Measurements from ENCODE around the gene PIP5KL1.

PIP5KL1 gene

GRCh38 chr9:127947841-127948710 is 17.5 kb upstream of the PIP5KL1 start:
- DNase-seq (ENCODE audit: low read depth in 2 of 2), result no peak

GRCh38 chr9:127946728-127947127 is 16.2 kb upstream of the PIP5KL1 start:
- no peak for DNase-seq (ENCODE audit: low read depth in 2 of 2)

DNA sequence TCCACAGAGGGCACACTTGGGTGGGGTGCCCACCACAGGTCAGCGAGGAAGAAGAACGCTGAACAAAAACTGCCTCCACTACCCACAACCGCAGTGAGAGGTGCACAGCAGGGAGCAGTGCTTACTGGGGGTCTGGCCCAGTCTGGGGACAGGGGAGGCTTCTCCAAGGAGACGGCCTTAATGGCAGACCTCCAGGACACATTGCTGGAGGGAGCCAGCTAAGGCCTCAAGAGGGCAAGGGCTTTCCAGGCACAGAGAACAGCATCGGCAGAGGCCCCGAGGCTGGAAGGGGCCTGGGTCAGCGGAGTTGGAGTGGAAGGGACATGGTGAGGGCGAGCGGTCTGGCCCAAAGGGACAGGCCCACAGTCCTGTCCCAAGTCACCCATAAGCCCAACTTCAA is 15.4 kb upstream of the PIP5KL1 start:
- DNase-seq (ENCODE audit: low read depth in 2 of 2), result no peak

GRCh38 chr9:127945338-127945737 is 14.8 kb upstream of the PIP5KL1 start:
- no peak for DNase-seq (ENCODE audit: low read depth in 2 of 2)

DNA sequence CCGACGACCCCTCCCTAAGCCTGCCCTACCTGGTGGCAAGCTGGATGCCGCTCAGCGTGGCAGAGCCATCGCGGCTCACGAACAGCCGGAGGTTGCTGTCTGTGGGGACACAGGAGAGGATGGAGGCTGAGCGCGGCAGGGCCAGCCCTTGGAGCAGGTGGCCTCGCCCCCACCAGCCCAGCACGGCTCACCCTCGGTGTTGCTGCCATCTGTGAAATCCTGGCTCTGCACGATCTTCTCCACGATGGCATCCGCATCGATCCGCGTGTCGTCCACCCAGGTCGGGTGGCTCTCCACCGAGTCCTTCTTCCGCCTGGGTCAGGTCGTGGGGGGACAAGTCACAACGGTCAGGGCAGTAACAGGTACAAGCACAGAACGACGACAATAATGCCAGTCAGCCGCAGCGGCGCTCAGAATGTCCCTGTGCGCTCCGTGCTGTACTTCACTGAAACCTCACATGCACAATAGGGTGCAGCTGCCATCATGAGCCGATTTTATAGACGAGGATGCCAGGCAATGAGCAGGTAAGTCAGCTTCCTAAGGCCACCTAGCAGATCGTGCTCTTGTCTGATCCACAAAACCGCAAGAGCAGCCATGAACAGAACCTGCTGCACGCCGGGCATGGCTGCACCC is 14.1 kb upstream of the PIP5KL1 start:
- DNase-seq (ENCODE audit: low read depth in 2 of 2), result no peak

GRCh38 chr9:127943731-127944144 is 13.2 kb upstream of the PIP5KL1 start:
- DNase-seq (ENCODE audit: low read depth in 2 of 2), result peak; percentile 69 to 70

DNA sequence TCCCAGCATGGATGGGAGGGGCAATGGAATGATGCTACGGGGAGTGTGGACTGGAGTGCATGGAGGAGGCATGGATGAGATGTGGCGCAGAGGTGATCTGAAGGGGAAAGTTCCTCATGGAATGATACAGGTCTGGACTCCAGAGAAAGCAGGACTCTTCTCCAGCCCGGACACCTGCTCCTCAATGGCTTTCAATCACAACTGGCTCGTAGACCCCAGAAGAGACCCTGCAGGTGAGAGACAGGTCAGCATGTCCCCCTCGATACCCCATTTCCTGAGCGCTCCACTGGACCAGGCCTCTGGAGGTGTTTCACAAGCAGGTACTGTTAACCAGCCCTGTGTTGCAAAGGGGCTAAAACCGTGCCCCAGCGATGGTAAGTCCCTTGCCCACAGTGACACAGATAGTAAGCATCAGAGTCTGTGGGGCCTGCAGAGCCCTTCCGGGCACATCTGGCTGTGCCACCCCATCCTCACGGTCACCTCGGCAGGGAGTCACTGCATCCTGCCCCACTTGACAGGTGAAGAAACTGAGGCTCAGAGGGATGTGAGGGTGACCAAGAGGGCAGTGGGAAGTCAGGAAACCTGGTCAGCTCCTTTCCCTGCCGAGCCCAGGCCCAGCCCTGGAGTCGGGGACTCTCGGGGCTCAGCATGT is 12.6 kb upstream of the PIP5KL1 start:
- DNase-seq (ENCODE audit: low read depth in 2 of 2), result no peak

DNA sequence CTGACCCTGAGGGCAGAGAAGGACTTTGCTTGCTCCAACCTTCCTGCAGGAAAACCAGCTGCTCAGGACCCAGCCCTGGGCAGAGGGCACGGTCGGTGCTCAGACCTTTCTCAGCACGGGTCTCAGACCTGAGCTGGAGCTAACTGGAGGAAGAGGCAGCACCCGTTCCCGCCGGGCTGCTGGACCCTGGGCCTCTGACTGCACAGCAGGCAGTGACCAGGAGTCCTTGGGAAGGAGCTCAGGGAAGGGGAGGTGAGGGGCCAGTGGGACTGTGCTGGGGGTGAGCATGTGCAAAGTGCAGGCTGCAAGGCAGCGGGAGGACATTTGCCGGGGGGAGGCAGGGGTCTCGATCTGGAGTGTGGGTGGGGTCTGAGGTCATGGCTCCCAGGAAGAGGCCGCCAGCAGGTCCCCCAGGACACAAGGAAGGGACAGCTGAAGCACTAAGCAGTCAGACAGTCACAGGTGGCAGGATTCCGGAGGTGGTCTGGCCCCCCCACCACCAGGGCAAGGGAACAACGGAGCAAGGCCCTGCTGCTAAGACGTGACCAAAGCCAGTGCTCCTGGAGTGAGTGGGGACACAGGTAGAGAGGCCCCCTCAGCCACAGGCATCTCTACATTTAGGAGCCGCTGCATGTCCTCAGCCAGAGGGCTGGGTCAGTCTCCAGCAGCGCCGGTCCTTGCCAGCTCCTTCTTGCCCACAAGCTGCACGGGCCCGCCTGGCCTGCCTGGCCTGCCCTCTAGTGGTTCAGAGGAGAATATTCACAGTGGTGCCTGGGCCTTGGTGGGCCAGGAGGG is 11.8 kb upstream of the PIP5KL1 start:
- DNase-seq (ENCODE audit: low read depth in 2 of 2), result no peak

DNA sequence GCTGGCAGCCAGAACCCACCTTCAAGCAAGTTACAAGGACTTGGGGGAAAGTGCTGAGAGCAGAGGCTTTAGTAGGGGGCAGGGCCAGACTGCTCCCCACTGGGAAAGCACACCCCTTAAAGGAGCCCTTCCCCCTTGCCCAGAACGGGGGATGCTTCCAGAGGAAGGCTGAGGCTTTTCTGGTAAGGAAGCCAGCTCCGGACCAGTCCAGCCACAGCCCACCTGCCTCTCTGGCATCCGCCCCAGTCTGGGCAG is 11.3 kb upstream of the PIP5KL1 start:
- no peak for DNase-seq (ENCODE audit: low read depth in 2 of 2)

DNA sequence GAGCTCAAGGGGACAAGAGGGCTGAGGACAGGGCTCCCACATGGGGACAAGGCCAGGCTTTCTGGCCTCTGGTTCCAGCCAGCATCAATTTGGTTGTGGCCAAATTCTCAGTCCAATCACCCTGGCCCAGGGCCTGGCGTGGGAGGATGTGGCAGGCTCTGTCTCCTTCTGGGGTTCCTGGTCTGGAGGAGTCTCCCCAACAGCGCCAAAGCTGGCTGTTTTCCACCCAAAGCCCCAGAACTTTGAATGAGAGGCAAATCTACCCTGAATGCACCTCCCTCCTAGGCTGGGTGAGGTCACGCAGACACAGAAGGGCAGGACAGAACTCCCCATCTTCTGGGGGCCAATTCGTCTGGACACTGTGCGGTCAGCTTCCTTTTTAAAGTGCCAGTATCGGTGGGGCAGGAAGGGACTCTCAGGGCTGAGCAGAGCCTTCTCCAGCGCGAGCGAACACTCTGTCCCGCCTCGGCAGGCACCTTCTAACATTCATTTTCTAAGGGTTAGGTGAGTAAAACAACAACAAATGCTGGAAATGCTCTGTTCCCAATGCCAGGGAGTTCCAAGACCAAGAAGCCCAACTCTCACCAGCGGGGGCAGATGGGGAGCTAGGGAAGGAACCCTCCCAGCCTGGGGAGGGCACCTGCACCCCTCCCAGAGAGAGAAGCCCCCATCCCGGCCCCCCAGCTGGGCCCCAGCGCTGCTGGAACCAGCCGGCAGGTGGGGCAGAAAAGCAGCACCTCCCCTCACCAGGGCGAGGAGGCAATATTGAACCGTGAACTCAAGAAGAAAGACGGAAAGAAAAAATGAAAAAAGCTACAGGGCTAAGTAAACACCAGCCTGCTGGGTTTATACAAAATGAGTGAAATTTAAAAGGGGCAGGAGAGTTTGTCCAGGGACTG is 10.7 kb upstream of the PIP5KL1 start:
- DNase-seq (ENCODE audit: low read depth in 2 of 2), result no peak

GRCh38 chr9:127940593-127940992 is 10.0 kb upstream of the PIP5KL1 start:
- DNase-seq (ENCODE audit: low read depth in 2 of 2), result no peak

DNA sequence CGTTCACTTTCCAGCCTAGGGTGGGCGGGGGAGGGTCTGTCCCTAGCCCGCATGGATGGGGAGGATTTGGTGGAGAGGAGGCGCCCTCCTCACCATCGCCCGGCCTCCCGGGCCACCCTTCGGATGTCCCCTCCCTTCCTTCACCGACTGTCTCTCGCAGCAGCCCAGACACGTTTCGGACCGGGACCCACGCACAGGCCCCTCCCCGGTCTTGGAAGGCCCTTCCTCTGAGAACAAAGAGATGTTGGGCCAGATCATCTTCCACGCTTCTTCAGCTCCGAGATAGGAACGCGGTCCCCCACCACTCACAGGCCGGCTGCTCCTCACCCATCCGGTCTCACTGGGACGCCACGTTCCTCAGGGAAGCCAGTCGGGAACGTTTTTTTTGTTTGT is 7.7 kb upstream of the PIP5KL1 start:
- DNase-seq (ENCODE audit: low read depth in 2 of 2), result no peak

DNA sequence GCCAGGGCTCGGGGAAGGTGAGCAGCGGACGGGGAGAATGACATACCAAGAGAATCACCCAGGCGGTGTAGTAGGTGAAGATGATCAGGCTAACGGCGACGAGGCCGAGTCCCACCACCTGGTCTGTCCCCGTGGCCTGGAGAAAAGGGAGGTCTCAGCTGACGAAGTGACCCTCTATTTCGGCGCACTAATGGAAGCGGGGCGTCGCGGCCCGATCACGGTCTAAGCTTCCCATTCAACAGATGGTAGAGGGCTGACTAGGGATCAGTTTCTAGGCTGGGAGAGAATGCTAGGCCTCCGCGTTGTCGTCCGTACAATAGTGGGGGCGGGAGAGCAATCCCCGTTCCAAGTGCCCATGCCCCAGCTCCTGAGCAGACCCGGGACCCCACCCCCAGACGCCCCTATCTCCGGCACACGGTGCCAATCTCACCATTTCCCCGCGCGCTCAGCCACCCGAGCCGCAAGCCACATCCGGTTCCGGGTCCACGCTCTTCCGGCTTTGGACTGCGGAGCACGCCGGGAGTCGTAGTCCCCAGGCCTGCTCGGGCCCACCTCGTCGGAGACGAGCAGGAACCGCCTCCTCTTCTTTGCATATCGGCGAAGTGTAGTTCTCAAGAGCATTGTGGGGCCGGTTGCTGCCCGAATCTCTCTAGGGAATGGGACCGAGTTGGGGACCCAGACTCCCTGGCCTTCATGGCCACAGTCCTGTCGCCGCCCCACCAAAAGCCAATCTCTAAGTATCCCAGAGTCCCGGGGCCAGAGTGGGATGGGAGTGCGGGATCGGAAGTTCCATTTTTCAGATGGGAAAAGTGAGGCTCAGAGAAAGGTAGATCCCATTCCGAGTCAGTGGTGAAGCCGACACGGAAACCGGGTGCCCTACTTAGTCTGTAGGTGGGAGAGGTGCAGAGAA is 7.1 kb upstream of the PIP5KL1 start, which contains the start of gene DPM2:
DPM2 (minus strand) TSS at position 467 of the 910 bp plus-strand sequence; CDS start at position 433, 34 bp downstream.
- DNase-seq (ENCODE audit: low read depth in 2 of 2), result peak; percentile 82 to 83

DNA sequence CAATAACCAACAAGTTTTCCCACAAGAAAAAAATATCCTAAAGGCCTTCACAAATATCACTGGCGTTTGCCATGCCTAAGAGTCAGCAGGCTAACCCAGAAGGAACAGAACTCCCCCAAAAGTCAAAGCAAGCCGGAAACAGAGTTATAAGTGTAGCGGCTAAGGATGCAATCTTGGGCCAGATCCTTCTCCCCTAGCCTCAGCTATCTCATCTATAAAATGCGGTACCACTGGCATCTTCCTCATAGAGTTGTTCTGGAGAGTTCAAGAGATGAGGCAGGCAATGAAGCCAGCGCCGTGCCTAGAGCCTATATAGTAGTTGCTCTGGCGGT is 6.4 kb upstream of the PIP5KL1 start:
- no peak for DNase-seq (ENCODE audit: low read depth in 2 of 2)

GRCh38 chr9:127936347-127936852 is 5.8 kb upstream of the PIP5KL1 start:
- no peak for DNase-seq (ENCODE audit: low read depth in 2 of 2)

- DNase-seq (ENCODE audit: low read depth in 2 of 2), result no peak
Observed at GRCh38 chr9:127935765-127936221, 5.2 kb upstream of the PIP5KL1 start.

- DNase-seq (ENCODE audit: low read depth in 2 of 2), result no peak
Observed at GRCh38 chr9:127934986-127935385, 4.4 kb upstream of the PIP5KL1 start.

DNA sequence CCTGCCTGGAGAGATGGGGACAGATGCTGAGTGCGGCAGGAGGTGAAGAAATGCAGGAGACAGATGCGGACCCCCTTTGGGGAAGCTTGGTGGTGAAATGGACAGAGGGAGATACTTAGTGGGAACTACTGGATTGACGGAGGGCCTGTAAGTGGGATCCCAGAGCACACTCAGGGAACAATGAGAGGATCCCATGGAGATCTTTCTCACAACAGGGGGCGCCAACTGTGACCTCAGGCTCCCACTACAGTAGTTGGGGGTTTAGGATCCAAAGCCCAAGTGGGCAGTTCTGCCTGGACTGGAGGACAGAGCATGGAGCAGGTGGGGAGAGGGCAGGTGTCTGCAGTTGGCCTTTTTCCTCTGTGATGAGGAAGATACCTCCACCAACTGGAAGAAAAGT is 3.7 kb upstream of the PIP5KL1 start:
- no peak for DNase-seq (ENCODE audit: low read depth in 2 of 2)

DNA sequence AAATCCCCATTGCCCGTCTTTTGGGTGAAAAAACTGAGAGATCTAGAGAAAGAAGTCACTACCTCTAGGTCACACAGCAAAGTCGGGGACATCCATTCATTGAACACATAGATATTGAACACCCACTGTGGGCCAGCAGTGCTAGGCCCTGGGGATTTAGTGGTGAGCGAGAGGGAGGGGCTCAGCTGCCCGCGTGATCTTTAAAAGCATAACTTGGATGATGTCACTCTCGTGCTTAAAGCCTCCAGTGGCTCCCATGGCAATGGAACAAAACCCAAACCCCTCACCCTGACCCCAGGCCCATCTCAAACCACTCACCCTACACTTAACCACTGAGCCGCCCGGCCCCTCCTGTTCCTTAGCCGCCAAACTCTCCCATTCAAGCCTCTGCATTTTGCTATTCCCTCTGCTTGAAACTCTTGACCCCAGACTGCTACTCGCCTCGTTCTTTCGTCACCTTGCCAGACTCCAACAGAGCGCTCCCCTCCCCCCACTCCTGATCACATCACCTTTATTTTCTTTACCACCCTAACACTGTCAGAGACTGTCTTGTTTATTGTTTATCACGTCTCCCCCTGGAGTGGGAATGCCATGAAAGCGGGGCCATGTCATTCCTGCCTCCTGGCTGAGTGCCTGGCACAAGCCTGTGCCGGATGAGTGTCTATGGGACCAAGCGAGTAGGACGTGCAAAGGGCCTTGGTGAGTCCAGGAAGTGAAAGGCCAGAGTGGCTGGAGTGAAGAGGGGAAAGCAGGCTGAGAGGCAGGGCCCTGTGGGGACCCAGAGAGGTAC is 710 bp upstream of the PIP5KL1 start:
- DNase-seq (ENCODE audit: low read depth in 2 of 2), result no peak

All from stimulated activated CD8-positive, alpha-beta memory T cell treated with anti-CD3 and anti-CD28 coated beads, Interleukin-15, amount 100 ng/mL, for 48 hours (primary cell).